SK-N-SH (cell line): Measurements from ENCODE around the gene ACSF3.

ENCODE experiments used
- CTCF ChIP-seq: fragments of 200-600 bp; sonication (generic); IDR thresholded peaks from 2 replicates; pipeline ENCODE4 v1.6.1; 2017; ENCODE audit warnings: antibody characterized with exemption, mild to moderate bottlenecking, moderate library complexity
- RAD21 ChIP-seq: IDR thresholded peaks from 2 replicates; pipeline ENCODE4 v1.6.1; 2012; ENCODE audit warnings: mild to moderate bottlenecking, low read length
- RFX5 ChIP-seq: IDR thresholded peaks from 2 replicates; pipeline ENCODE4 v1.6.1; 2012; ENCODE audit warnings: mild to moderate bottlenecking, improper control_type of control experiment, low read length
- TAF1 ChIP-seq: IDR thresholded peaks from 2 replicates; pipeline ENCODE4 v1.6.1; 2012; ENCODE audit warnings: low read depth, mild to moderate bottlenecking, low read length, moderate library complexity, borderline replicate concordance
- USF2 ChIP-seq: fragments of 150-350 bp; IDR thresholded peaks from 2 replicates; pipeline ENCODE4 v1.6.1; 2017; ENCODE audit warnings: antibody characterized with exemption, low read length, low read depth, borderline replicate concordance
- YY1 ChIP-seq: IDR thresholded peaks from 2 replicates; pipeline ENCODE4 v1.4.0; 2012; ENCODE audit warnings: low read depth, mild to moderate bottlenecking
- TF ChIP-seq, protein P1 (sequence below): IDR thresholded peaks from 2 replicates; pipeline ENCODE4 v1.4.0; 2012; ENCODE audit warnings: low read depth

GRCh38 chr16:89133457-89134127 is 39.9 kb downstream of the ACSF3 start:
- TF ChIP-seq CTCF (no peak), YY1 (no peak), RFX5 (no peak), RAD21 (no peak), USF2 (no peak), TAF1 (no peak)
- TF ChIP-seq, protein P1, sequence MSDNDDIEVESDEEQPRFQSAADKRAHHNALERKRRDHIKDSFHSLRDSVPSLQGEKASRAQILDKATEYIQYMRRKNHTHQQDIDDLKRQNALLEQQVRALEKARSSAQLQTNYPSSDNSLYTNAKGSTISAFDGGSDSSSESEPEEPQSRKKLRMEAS = no peak
